GM12878 (cell line): Measurements from ENCODE around the gene XKR3. TPM values are rescaled to one million over a fixed set of nuclear protein-coding genes. Genes with fewer than 3 reads are reported as not detected.

Experiments used
- ATAC-seq: fragments of 200-7000 bp; cut with Tn5 transposase; 3 replicates; pipeline ENCODE4 v1.9.1; 2020; ENCODE audit warnings: mild to moderate bottlenecking, moderate library complexity
- BruUV-seq: library from RNA; stranded (reverse); fragments of 400-500 nt; replicated peaks from 2 replicates; lab custom pipeline; 2021; lab: Mats Ljungman, UMichigan
- CTCF ChIA-PET: fragments of 300-600 bp; sonication (Branson Sonifier 250); formaldehyde crosslinking; extraction: SDS; loops from one replicate; lab custom pipeline; 2021; ENCODE audit warnings: inconsistent platforms; lab: Yijun Ruan, JAX
- POLR2A ChIA-PET: fragments of 350-600 bp; formaldehyde crosslinking; extraction: SDS; loops from one replicate; lab custom pipeline; 2021; ENCODE audit warnings: inconsistent platforms; lab: Charles Lee
- RAD21 ChIA-PET: fragments of 300-600 bp; sonication (Branson Sonifier 250); formaldehyde crosslinking; loops from one replicate; lab custom pipeline; 2023; ENCODE audit warnings: antibody characterized with exemption; ENCODE audit not compliant: unreplicated experiment; lab: Charles Lee
- SMC1A ChIA-PET: fragments of 300-600 bp; sonication (Branson Sonifier 250); formaldehyde crosslinking; loops from one replicate; lab custom pipeline; 2023; ENCODE audit not compliant: unreplicated experiment, uncharacterized antibody; lab: Charles Lee
- DNase-seq: peaks from one replicate; pipeline ENCODE4 v3.0.0-alpha.2; 2011; ENCODE audit warnings: low read depth, low spot score
- FAIRE-seq: peaks from 3 replicates; lab custom pipeline; 2011; peaks lifted over from hg19 to GRCh38; lab: Jason Lieb, UNC
- H2AFZ ChIP-seq: 2 replicates; pipeline ENCODE4 v1.6.0; 2011; ENCODE audit warnings: low read depth, low read length, control low read depth; ENCODE audit not compliant: control insufficient read depth
- H3K27ac ChIP-seq: 2 replicates; pipeline ENCODE4 v1.5.1; 2011; ENCODE audit warnings: control low read depth; ENCODE audit not compliant: control insufficient read depth, insufficient read depth
- H3K27me3 ChIP-seq, 2 experiments: replicated peaks in 1 of 2; 2 replicates each; pipeline versions ENCODE4 v1.6.0 to v1.6.1; 2011; ENCODE audit warnings: low read length in 1 of 2; ENCODE audit not compliant: control insufficient read depth in 2 of 2, insufficient read depth in 2 of 2
- H3K36me3 ChIP-seq, 2 experiments: 2 replicates each; pipeline ENCODE4 v1.5.1; 2011; ENCODE audit warnings: low read length in 1 of 2; ENCODE audit not compliant: control insufficient read depth in 2 of 2, insufficient read depth in 2 of 2
- H3K4me1 ChIP-seq: 2 replicates; pipeline ENCODE4 v1.6.1; 2011; ENCODE audit warnings: mild to moderate bottlenecking, low read length, moderate library complexity, mixed read lengths; ENCODE audit not compliant: control insufficient read depth, insufficient read depth
- H3K4me2 ChIP-seq: 2 replicates; pipeline ENCODE4 v1.6.0; 2011; ENCODE audit warnings: control low read depth; ENCODE audit not compliant: control insufficient read depth, insufficient read depth
- H3K4me3 ChIP-seq: fragments of 200-600 bp; sonication (generic); 2 replicates; pipeline ENCODE4 v1.5.1; 2016
- H3K79me2 ChIP-seq: 2 replicates; pipeline ENCODE4 v1.6.0; 2011; ENCODE audit warnings: low read length; ENCODE audit not compliant: control insufficient read depth, insufficient read depth
- H3K9ac ChIP-seq: 2 replicates; pipeline ENCODE4 v1.8.0; 2011; ENCODE audit warnings: low read length, control low read depth, mixed read lengths; ENCODE audit not compliant: control insufficient read depth, insufficient read depth
- H3K9me3 ChIP-seq: replicated peaks from 3 replicates; pipeline ENCODE4 v1.5.1; 2011; ENCODE audit warnings: mild to moderate bottlenecking, low read length; ENCODE audit not compliant: control insufficient read depth, insufficient read depth
- H4K20me1 ChIP-seq: 2 replicates; pipeline ENCODE4 v1.6.0; 2011; ENCODE audit not compliant: control insufficient read depth, insufficient read depth
- JUNB ChIP-seq: IDR thresholded peaks from 2 replicates; pipeline ENCODE4 v1.6.1; 2016; ENCODE audit warnings: antibody characterized with exemption, mild to moderate bottlenecking
- JUND ChIP-seq: IDR thresholded peaks from 2 replicates; pipeline ENCODE4 v1.6.1; 2012; ENCODE audit warnings: low read depth, mild to moderate bottlenecking, low read length, improper control_type of control experiment, moderate library complexity
- MEF2B ChIP-seq: fragments of 450-650 bp; IDR thresholded peaks from 2 replicates; pipeline ENCODE4 v1.6.1; 2018; ENCODE audit warnings: mild to moderate bottlenecking, moderate library complexity; ENCODE audit not compliant: partially characterized antibody, poor library complexity, severe bottlenecking
- MXI1 ChIP-seq: fragments of 150-350 bp; IDR thresholded peaks from 2 replicates; pipeline ENCODE4 v1.6.1; 2011; ENCODE audit warnings: low read depth, mild to moderate bottlenecking, inconsistent platforms, low read length, improper control_type of control experiment
- NFYA ChIP-seq: IDR thresholded peaks from 2 replicates; pipeline ENCODE4 v1.6.1; 2011; ENCODE audit warnings: low read depth, mild to moderate bottlenecking, low read length, improper control_type of control experiment, borderline replicate concordance
- PML ChIP-seq: IDR thresholded peaks from 2 replicates; pipeline ENCODE4 v1.6.1; 2012; ENCODE audit warnings: low read length, inconsistent platforms
- RAD21 ChIP-seq: IDR thresholded peaks from 2 replicates; pipeline ENCODE4 v1.6.1; 2011; ENCODE audit warnings: mild to moderate bottlenecking, low read depth, low read length, moderate library complexity; ENCODE audit not compliant: insufficient read depth
- TAF1 ChIP-seq: IDR thresholded peaks from 2 replicates; pipeline ENCODE4 v1.6.1; 2011; ENCODE audit warnings: mild to moderate bottlenecking, low read depth, low read length, borderline replicate concordance
- TCF3 ChIP-seq: IDR thresholded peaks from 2 replicates; pipeline ENCODE4 v1.6.1; 2012; ENCODE audit warnings: low read depth, mild to moderate bottlenecking, low read length, borderline replicate concordance; ENCODE audit not compliant: insufficient read depth
- TCF7 ChIP-seq: IDR thresholded peaks from 2 replicates; pipeline ENCODE4 v1.6.1; 2014; ENCODE audit warnings: antibody characterized with exemption, borderline replicate concordance
- WGBS: methylation state at CpG from one replicate; pipeline ENCODE4 v1.1.6; 2016; ENCODE audit warnings: low lambda C conversion rate; ENCODE audit not compliant: insufficient replicate concordance, insufficient coverage; ENCODE audit errors: missing lambda C conversion rate; 5-methylcytosine and 5-hydroxymethylcytosine counted together
- in situ Hi-C: fragments of 300-500 bp; cut with MboI; formaldehyde crosslinking; loops from 9 replicates; pipeline ENCODE4 v1.14.3; 2018; ENCODE audit warnings: mixed read lengths
- intact Hi-C: fragments of 100-400 bp; cut with micrococcal nuclease; formaldehyde crosslinking; loops from one replicate; pipeline ENCODE4 v1.14.2; 2022; ENCODE audit not compliant: unreplicated experiment
- polyA plus RNA-seq, 11 experiments: library from polyadenylated mRNA; depleted of rRNA in 4 of 11; unstranded in 6 of 11; stranded (reverse) in 5 of 11; fragments of >200 nt; fragmentation: Nextera tagmentation in 4 of 11; fragmentation: Illumina TruSeq in 1 of 11; extraction: Ambion mirVana in 4 of 11; extraction: Trizol in 1 of 11; gene quantifications; 1 replicate in 1 of 11; 2 replicates in 10 of 11; pipeline versions ENCODE4 v1.2.1 to v1.2.3, GENCODE V29; 2011 to 2016; ENCODE audit warnings: inconsistent platforms in 2 of 11, missing spikeins in 2 of 11, low read depth in 1 of 11
- total RNA-seq, 4 experiments: library from RNA; depleted of rRNA in 3 of 4; stranded (reverse); fragments of >200 nt in 3 of 4; fragmentation: Illumina TruSeq in 1 of 4; extraction: Trizol in 1 of 4; gene quantifications; 2 replicates each; pipeline versions ENCODE4 v1.2.1 to v1.2.3, GENCODE V29; 2013 to 2021
- TF ChIP-seq, protein P1 (sequence below): IDR thresholded peaks from 2 replicates; pipeline ENCODE4 v1.6.1; 2011; ENCODE audit warnings: low read depth, low read length, improper control_type of control experiment, borderline replicate concordance
- TF ChIP-seq, protein P2 (sequence below): fragments of 450-650 bp; formaldehyde crosslinking; IDR thresholded peaks from 2 replicates; pipeline ENCODE4 v1.4.0; 2020; ENCODE audit warnings: mild to moderate bottlenecking, moderate library complexity

Gene XKR3
- total and polyA plus RNA-seq, 10 of the 15 experiments (the other 5 are each of a cell fraction or from before 2014, with no cell fraction given): 0.09 to 0.14 TPM; not detected in 8

DNA sequence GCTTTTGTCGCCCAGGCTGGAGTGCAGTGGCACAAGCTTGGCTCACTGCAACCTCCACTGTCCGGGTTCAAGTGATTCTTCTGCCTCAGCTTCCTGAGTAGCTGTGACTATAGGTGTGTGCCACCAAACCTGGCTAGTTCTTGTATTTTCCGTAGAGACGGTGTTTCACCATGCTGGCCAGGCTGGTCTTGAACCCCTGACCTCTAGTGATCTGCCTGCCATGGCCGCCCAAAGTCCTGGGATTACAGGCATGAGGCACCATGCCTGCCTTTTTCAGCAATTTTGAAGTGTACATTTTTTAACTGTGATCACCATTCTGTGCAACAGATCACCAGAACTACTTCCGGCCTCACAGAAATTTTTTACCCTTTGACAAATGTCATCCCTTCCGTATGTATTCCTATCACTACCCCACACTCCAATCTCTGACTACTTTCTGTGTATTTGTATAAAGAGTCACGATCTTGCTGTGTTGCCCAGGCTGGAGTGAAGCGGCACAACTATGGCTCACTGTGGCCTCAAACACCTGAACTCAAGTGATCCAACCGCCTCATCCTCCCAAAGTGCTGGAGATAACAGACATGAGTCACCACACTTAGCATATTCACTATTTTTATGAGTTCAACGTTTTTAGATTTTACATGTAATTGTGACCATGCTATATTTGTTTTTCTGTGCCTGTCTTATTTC, 44.0 kb downstream of the XKR3 start:
- no peak for DNase-seq

More for the DNA sequence above, 44.0 kb downstream of the XKR3 start:
- intact Hi-C loops (loop anchor here (5.0 kb wide), 1 partner anchor 41 kb away; no protein-coding TSS in a partner anchor), in situ Hi-C loops (no loop called here)
- ChIA-PET SMC1A (no interaction called here), POLR2A (no interaction called here), RAD21 (no interaction called here), CTCF (no interaction called here)
- Histone ChIP-seq H4K20me1 (no peaks in the 10 kb centered on the region), H2AFZ (no peak overlapping the region), H3K27ac (no peak overlapping the region), H3K4me1 (no peaks in the 10 kb centered on the region), H3K9ac (no peak overlapping the region), H3K9me3 (no peaks in the 10 kb centered on the region), H3K27me3 (no peaks in the 10 kb centered on the region), H3K79me2 (no peaks in the 10 kb centered on the region), H3K4me3 (no peak overlapping the region), H3K36me3 (no peaks in the 10 kb centered on the region), H3K4me2 (no peak overlapping the region)
- 40% methylated on average over 11 of the region's 11 CpGs for WGBS
- FAIRE-seq: no peak
- TF ChIP-seq NFYA: no peak
- TF ChIP-seq RAD21: no peak
- TF ChIP-seq MEF2B: no peak
- TF ChIP-seq, protein P1, sequence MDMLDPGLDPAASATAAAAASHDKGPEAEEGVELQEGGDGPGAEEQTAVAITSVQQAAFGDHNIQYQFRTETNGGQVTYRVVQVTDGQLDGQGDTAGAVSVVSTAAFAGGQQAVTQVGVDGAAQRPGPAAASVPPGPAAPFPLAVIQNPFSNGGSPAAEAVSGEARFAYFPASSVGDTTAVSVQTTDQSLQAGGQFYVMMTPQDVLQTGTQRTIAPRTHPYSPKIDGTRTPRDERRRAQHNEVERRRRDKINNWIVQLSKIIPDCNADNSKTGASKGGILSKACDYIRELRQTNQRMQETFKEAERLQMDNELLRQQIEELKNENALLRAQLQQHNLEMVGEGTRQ: no peak
- TF ChIP-seq TAF1: no peak
- no peak for TF ChIP-seq MXI1
- no peak for TF ChIP-seq JUNB
- TF ChIP-seq TCF3: no peak
- no peak for TF ChIP-seq TCF7
- TF ChIP-seq JUND: no peak
- TF ChIP-seq, protein P2, sequence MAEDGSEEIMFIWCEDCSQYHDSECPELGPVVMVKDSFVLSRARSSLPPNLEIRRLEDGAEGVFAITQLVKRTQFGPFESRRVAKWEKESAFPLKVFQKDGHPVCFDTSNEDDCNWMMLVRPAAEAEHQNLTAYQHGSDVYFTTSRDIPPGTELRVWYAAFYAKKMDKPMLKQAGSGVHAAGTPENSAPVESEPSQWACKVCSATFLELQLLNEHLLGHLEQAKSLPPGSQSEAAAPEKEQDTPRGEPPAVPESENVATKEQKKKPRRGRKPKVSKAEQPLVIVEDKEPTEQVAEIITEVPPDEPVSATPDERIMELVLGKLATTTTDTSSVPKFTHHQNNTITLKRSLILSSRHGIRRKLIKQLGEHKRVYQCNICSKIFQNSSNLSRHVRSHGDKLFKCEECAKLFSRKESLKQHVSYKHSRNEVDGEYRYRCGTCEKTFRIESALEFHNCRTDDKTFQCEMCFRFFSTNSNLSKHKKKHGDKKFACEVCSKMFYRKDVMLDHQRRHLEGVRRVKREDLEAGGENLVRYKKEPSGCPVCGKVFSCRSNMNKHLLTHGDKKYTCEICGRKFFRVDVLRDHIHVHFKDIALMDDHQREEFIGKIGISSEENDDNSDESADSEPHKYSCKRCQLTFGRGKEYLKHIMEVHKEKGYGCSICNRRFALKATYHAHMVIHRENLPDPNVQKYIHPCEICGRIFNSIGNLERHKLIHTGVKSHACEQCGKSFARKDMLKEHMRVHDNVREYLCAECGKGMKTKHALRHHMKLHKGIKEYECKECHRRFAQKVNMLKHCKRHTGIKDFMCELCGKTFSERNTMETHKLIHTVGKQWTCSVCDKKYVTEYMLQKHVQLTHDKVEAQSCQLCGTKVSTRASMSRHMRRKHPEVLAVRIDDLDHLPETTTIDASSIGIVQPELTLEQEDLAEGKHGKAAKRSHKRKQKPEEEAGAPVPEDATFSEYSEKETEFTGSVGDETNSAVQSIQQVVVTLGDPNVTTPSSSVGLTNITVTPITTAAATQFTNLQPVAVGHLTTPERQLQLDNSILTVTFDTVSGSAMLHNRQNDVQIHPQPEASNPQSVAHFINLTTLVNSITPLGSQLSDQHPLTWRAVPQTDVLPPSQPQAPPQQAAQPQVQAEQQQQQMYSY (CRISPR knock-in tag): no peak
- no peak for TF ChIP-seq PML
- ATAC-seq: no peak
- no TSS peak for BruUV-seq
